Endothelial cell (in vitro differentiated cells): ENCODE measurements around the gene TMEM184A. TPM values are rescaled to one million over a fixed set of nuclear protein-coding genes. Genes with fewer than 3 reads are reported as not detected.

Experiments used
- DNase-seq: peaks from one replicate; pipeline ENCODE4 v3.0.0; 2021; ENCODE audit warnings: low spot score
- H3K27ac Mint-ChIP-seq: one replicate; pipeline ENCODE4 v1.8.0; 2021; ENCODE audit warnings: mixed read lengths, inconsistent platforms; ENCODE audit not compliant: unreplicated experiment
- H3K27me3 Mint-ChIP-seq: one replicate; pipeline ENCODE4 v1.8.0; 2021; ENCODE audit warnings: mild to moderate bottlenecking, moderate library complexity, mixed read lengths, inconsistent platforms; ENCODE audit not compliant: unreplicated experiment
- H3K36me3 Mint-ChIP-seq: one replicate; pipeline ENCODE4 v1.8.0; 2021; ENCODE audit warnings: mild to moderate bottlenecking, low read depth, mixed read lengths, inconsistent platforms; ENCODE audit not compliant: unreplicated experiment
- H3K4me1 Mint-ChIP-seq: one replicate; pipeline ENCODE4 v1.8.0; 2021; ENCODE audit warnings: mild to moderate bottlenecking, mixed read lengths, inconsistent platforms; ENCODE audit not compliant: unreplicated experiment
- H3K4me3 Mint-ChIP-seq: one replicate; pipeline ENCODE4 v1.8.0; 2021; ENCODE audit warnings: mild to moderate bottlenecking, mixed read lengths, inconsistent platforms; ENCODE audit not compliant: unreplicated experiment
- H3K9me3 Mint-ChIP-seq: one replicate; pipeline ENCODE4 v1.8.0; 2021; ENCODE audit warnings: mixed read lengths, inconsistent platforms; ENCODE audit not compliant: unreplicated experiment
- CTCF ChIP-seq: fragments of 200-600 bp; sonication (generic); IDR thresholded peaks from one replicate; pipeline ENCODE4 v1.5.0; 2021; ENCODE audit warnings: antibody characterized with exemption; ENCODE audit not compliant: unreplicated experiment
- total RNA-seq: library from RNA; stranded (reverse); fragmentation: NEBNext Ultra II Directional; extraction: Animal tissue kit (Norgen Biotek cat#: 25700); gene quantifications from one replicate; pipeline ENCODE4 v1.2.1, GENCODE V29; 2021; ENCODE audit not compliant: unreplicated experiment

Gene TMEM184A
- total RNA-seq, 1 donor from 2014 or later = 0.21 TPM

- H3K9me3 Mint-ChIP-seq = no peaks in the 10 kb centered on the region
- no peak overlapping the region for H3K4me3 Mint-ChIP-seq
- TF ChIP-seq CTCF = no peak
- H3K27ac Mint-ChIP-seq = no peak overlapping the region
- peaks cover 6% of the 10 kb centered on the region for H3K27me3 Mint-ChIP-seq
- no peaks in the 10 kb centered on the region for H3K4me1 Mint-ChIP-seq
- no peaks in the 10 kb centered on the region for H3K36me3 Mint-ChIP-seq
- no peak for DNase-seq
Observed at GRCh38 chr7:1512781-1513656, 43.0 kb downstream of the TMEM184A start.

GRCh38 chr7:1511444-1512422 is 44.3 kb downstream of the TMEM184A start:
- no peak for DNase-seq
- H3K36me3 Mint-ChIP-seq = no peaks in the 10 kb centered on the region
- H3K4me3 Mint-ChIP-seq = no peak overlapping the region
- H3K27me3 Mint-ChIP-seq = peaks cover 7% of the 10 kb centered on the region
- H3K9me3 Mint-ChIP-seq = no peaks in the 10 kb centered on the region
- no peaks in the 10 kb centered on the region for H3K4me1 Mint-ChIP-seq
- no peak overlapping the region for H3K27ac Mint-ChIP-seq
- no peak for TF ChIP-seq CTCF

- Mint-ChIP-seq H3K4me1 (no peaks in the 10 kb centered on the region), H3K9me3 (no peaks in the 10 kb centered on the region), H3K4me3 (no peak overlapping the region), H3K27me3 (peaks cover 8% of the 10 kb centered on the region), H3K36me3 (no peaks in the 10 kb centered on the region), H3K27ac (no peak overlapping the region)
- no peak for DNase-seq
- TF ChIP-seq CTCF = no peak
Observed at GRCh38 chr7:1510780-1511154, 45.2 kb downstream of the TMEM184A start.

- H3K27ac Mint-ChIP-seq = no peak overlapping the region
- no peak for TF ChIP-seq CTCF
Observed at GRCh38 chr7:1509226-1509625, 46.8 kb downstream of the TMEM184A start.

More at GRCh38 chr7:1509226-1509625, 46.8 kb downstream of the TMEM184A start:
- DNase-seq = no peak
- peaks cover 6% of the 10 kb centered on the region for H3K27me3 Mint-ChIP-seq
- H3K4me1 Mint-ChIP-seq = no peaks in the 10 kb centered on the region
- no peaks in the 10 kb centered on the region for H3K9me3 Mint-ChIP-seq
- H3K36me3 Mint-ChIP-seq = no peaks in the 10 kb centered on the region
- H3K4me3 Mint-ChIP-seq = no peak overlapping the region
